Loucy (cell line): ENCODE results near the gene ATP13A3.
"Not testable (repeated sequence)": the region's sequence is repeated elsewhere in the genome, so short reads cannot be mapped to it uniquely, and the experiment has no call there.

Source experiments
- H2AFZ ChIP-seq: fragments of 200-600 bp; sonication (generic); 2 replicates; pipeline ENCODE4 v1.6.0; 2016; ENCODE audit warnings: antibody characterized with exemption, mild to moderate bottlenecking, low read length, moderate library complexity
- H3F3A ChIP-seq: fragments of 200-600 bp; 2 replicates; pipeline ENCODE4 v1.6.0; 2016; ENCODE audit warnings: antibody characterized with exemption, low read depth, mild to moderate bottlenecking
- H3K27me3 ChIP-seq: fragments of 200-600 bp; sonication (generic); 2 replicates; pipeline ENCODE4 v1.6.1; 2014; ENCODE audit warnings: low read length, mild to moderate bottlenecking; ENCODE audit not compliant: insufficient read depth, poor library complexity, severe bottlenecking
- H3K36me3 ChIP-seq: fragments of 200-600 bp; sonication (generic); 2 replicates; pipeline ENCODE4 v1.6.1; 2016; ENCODE audit warnings: low read length; ENCODE audit not compliant: insufficient read depth
- H3K4me1 ChIP-seq: fragments of 200-600 bp; sonication (generic); 2 replicates; pipeline ENCODE4 v1.5.1; 2014; ENCODE audit warnings: low read length, mild to moderate bottlenecking; ENCODE audit not compliant: insufficient read depth, poor library complexity, severe bottlenecking
- H3K4me2 ChIP-seq: fragments of 200-600 bp; sonication (generic); 2 replicates; pipeline ENCODE4 v1.6.0; 2014; ENCODE audit warnings: antibody characterized with exemption, low read length, low read depth, mild to moderate bottlenecking; ENCODE audit not compliant: poor library complexity, severe bottlenecking
- H3K4me3 ChIP-seq: fragments of 200-600 bp; sonication (generic); 2 replicates; pipeline ENCODE4 v1.5.1; 2014; ENCODE audit warnings: low read length, mild to moderate bottlenecking, mixed read lengths; ENCODE audit not compliant: poor library complexity, severe bottlenecking
- H3K79me2 ChIP-seq: fragments of 200-600 bp; sonication (generic); 2 replicates; pipeline ENCODE4 v1.6.1; 2014; ENCODE audit warnings: low read length; ENCODE audit not compliant: insufficient read depth
- H3K9ac ChIP-seq: fragments of 200-600 bp; sonication (generic); 2 replicates; pipeline ENCODE4 v1.6.0; 2014; ENCODE audit warnings: mild to moderate bottlenecking, low read depth, low read length, moderate library complexity; ENCODE audit not compliant: poor library complexity, severe bottlenecking
- H3K9me2 ChIP-seq: fragments of 200-600 bp; sonication (generic); replicated peaks from 2 replicates; pipeline ENCODE4 v1.6.1; 2016; ENCODE audit warnings: low read depth, low read length, mixed read lengths
- H3K9me3 ChIP-seq: fragments of 200-600 bp; sonication (generic); 2 replicates; pipeline ENCODE4 v1.6.1; 2014; ENCODE audit warnings: mild to moderate bottlenecking, antibody characterized with exemption, low read length, low read depth; ENCODE audit not compliant: insufficient read depth
- H4K20me1 ChIP-seq: fragments of 200-600 bp; sonication (generic); 2 replicates; pipeline ENCODE4 v1.6.0; 2014; ENCODE audit warnings: antibody characterized with exemption, low read length, mild to moderate bottlenecking; ENCODE audit not compliant: insufficient read depth, poor library complexity, severe bottlenecking
- EZH2phosphoT487 ChIP-seq: fragments of 200-600 bp; IDR thresholded peaks from 2 replicates; pipeline ENCODE4 v1.6.1; 2018; ENCODE audit warnings: antibody characterized with exemption, mild to moderate bottlenecking, moderate library complexity, borderline replicate concordance
- TF ChIP-seq, protein P1 (sequence below): fragments of 200-600 bp; sonication (generic); conservative IDR thresholded peaks from 2 replicates; pipeline ENCODE4 v1.5.1; 2014; ENCODE audit warnings: mild to moderate bottlenecking, antibody characterized with exemption, low read length

Gene ATP13A3

DNA sequence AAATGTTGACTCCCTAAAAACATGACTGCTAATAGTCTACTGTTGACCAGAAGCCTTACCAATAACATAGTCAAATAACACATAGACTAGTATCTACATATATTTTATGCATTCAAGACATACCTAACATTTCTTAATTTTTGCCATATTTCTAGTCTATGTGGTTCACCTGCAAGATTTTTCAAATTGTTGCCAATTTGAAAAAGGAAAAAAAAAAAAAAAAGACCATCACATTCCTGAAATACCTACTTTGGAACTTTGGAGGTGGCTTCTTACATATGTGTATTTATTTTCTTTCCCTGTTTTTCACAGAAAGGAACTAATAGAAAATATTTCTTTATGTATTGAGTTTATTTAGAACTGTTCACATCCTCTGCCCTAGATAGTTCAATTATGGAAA is 13.4 kb upstream of the ATP13A3 start:
- Histone ChIP-seq H3K4me3 (no peak overlapping the region), H3K27me3 (no peaks in the 10 kb centered on the region), H2AFZ (no peak overlapping the region), H3K4me2 (no peak overlapping the region), H3K9me3 (no peaks in the 10 kb centered on the region), H3F3A (no peaks in the 10 kb centered on the region), H3K4me1 (peaks cover 19% of the 10 kb centered on the region), H4K20me1 (no peaks in the 10 kb centered on the region), H3K36me3 (peaks cover 10% of the 10 kb centered on the region; the same call in 1 of the 2 replicates), H3K79me2 (no peaks in the 10 kb centered on the region), H3K9me2 (no peaks in the 10 kb centered on the region), H3K9ac (no peak overlapping the region)
- TF ChIP-seq EZH2phosphoT487: no peak
- TF ChIP-seq, protein P1, sequence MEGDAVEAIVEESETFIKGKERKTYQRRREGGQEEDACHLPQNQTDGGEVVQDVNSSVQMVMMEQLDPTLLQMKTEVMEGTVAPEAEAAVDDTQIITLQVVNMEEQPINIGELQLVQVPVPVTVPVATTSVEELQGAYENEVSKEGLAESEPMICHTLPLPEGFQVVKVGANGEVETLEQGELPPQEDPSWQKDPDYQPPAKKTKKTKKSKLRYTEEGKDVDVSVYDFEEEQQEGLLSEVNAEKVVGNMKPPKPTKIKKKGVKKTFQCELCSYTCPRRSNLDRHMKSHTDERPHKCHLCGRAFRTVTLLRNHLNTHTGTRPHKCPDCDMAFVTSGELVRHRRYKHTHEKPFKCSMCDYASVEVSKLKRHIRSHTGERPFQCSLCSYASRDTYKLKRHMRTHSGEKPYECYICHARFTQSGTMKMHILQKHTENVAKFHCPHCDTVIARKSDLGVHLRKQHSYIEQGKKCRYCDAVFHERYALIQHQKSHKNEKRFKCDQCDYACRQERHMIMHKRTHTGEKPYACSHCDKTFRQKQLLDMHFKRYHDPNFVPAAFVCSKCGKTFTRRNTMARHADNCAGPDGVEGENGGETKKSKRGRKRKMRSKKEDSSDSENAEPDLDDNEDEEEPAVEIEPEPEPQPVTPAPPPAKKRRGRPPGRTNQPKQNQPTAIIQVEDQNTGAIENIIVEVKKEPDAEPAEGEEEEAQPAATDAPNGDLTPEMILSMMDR: no peak

DNA sequence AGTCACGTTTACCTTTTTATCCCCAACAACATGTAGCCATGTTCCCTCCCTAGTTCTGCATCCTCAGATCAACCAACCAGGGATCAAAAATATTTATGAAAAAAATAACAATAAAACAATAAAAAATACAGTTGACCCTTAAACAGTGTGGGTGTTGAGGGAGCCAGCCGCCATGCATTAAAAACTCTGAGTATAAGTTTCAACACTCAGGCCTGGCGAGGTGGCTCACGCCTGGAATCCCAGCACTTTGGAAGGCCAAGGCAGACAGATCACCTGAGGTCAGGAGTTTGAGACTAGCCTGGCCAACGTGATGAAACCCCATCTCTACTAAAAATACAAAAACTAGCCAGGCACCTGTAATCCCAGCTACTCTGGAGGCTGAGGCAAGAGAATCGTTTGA is 12.7 kb upstream of the ATP13A3 start:
- H3K27me3 ChIP-seq, H3K79me2 ChIP-seq, H3K9me3 ChIP-seq, H3K36me3 ChIP-seq, H3K9ac ChIP-seq, H3K4me2 ChIP-seq, H2AFZ ChIP-seq, H3F3A ChIP-seq, H3K9me2 ChIP-seq, H4K20me1 ChIP-seq, H3K4me3 ChIP-seq: not testable (repeated sequence)
- H3K4me1 ChIP-seq: peaks cover 19% of the 10 kb centered on the region

DNA sequence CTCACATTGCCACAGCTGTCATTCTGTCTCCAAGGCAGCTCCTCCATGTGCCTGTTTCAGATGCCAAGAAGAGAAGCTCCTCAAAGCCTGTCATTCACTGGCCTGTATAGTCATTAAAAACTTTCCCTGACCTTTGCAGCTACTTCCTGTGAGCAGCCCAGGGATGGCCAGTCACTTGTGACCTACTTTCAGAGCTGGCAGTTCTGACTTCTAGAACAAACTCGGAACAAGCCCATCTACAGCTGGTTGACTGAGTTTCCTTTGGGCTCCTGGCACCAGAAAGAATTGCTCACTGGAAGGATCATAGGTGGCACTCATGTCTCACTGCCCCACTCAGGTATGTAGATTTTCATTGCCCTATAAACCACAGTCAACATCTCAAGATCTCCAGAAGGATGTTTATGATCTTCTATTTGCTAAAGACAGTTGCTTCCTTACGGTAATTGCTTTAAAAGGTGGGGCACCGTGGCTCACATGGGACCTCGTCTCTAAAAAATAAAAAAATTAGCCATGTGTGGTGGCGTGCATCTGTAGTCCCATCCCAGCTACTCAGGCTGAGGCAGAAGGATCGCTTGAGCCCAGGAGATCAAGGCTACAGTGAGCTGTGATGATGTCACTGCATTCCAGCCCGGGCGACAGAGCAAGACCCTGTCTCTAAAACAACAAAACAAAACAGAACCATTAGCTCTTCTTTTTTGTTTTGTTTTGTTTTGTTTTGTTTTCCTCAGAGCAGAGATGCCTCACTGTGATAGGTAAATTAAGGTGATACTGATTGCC is 11.2 kb upstream of the ATP13A3 start:
- no peaks in the 10 kb centered on the region for H3K79me2 ChIP-seq
- H3K4me1 ChIP-seq: peaks cover 19% of the 10 kb centered on the region
- H3K4me2 ChIP-seq: no peak overlapping the region
- H3F3A ChIP-seq: no peaks in the 10 kb centered on the region
- H3K4me3 ChIP-seq: no peak overlapping the region
- no peaks in the 10 kb centered on the region for H3K9me2 ChIP-seq
- no peaks in the 10 kb centered on the region for H3K9me3 ChIP-seq
- H2AFZ ChIP-seq: no peak overlapping the region
- no peaks in the 10 kb centered on the region for H4K20me1 ChIP-seq
- no peak overlapping the region for H3K9ac ChIP-seq
- TF ChIP-seq EZH2phosphoT487: no peak
- TF ChIP-seq, protein P1: no peak
- no peaks in the 10 kb centered on the region for H3K27me3 ChIP-seq
- peaks cover 6% of the 10 kb centered on the region; the same call in 1 of the 2 replicates for H3K36me3 ChIP-seq
